Chondrocyte (in vitro differentiated cells): Measurements from ENCODE around the gene LCE2D. TPM values are rescaled to one million over a fixed set of nuclear protein-coding genes. Genes with fewer than 3 reads are reported as not detected.

ENCODE experiments used
- DNase-seq: peaks from one replicate; pipeline ENCODE4 v3.0.0; 2021; ENCODE audit warnings: mixed read lengths, low spot score
- H3K27ac Mint-ChIP-seq: one replicate; pipeline ENCODE4 v1.8.0; 2021; ENCODE audit warnings: mild to moderate bottlenecking, moderate library complexity, mixed read lengths; ENCODE audit not compliant: unreplicated experiment
- H3K27me3 Mint-ChIP-seq: 2 replicates; pipeline ENCODE4 v1.8.0; 2021; ENCODE audit warnings: low read depth, mixed read lengths
- H3K36me3 Mint-ChIP-seq: 2 replicates; pipeline ENCODE4 v1.8.0; 2021; ENCODE audit warnings: low read depth, mixed read lengths
- H3K4me1 Mint-ChIP-seq: 2 replicates; pipeline ENCODE4 v1.8.0; 2021; ENCODE audit warnings: low read depth, mild to moderate bottlenecking, mixed read lengths
- H3K4me3 Mint-ChIP-seq: one replicate; pipeline ENCODE4 v1.8.0; 2021; ENCODE audit warnings: mild to moderate bottlenecking, moderate library complexity, mixed read lengths; ENCODE audit not compliant: unreplicated experiment
- H3K9me3 Mint-ChIP-seq: 2 replicates; pipeline ENCODE4 v1.8.0; 2021; ENCODE audit warnings: low read depth, mixed read lengths
- total RNA-seq: library from RNA; stranded (reverse); gene quantifications from 3 replicates; pipeline ENCODE4 v1.2.1, GENCODE V29; 2021
- TF ChIP-seq, protein P1 (sequence below): fragments of 200-600 bp; sonication (generic); IDR thresholded peaks from 2 replicates; pipeline ENCODE4 v1.5.0; 2021; ENCODE audit warnings: antibody characterized with exemption, mild to moderate bottlenecking, moderate library complexity

The LCE2D gene
- total RNA-seq, 1 donor from 2014 or later = not detected

DNA sequence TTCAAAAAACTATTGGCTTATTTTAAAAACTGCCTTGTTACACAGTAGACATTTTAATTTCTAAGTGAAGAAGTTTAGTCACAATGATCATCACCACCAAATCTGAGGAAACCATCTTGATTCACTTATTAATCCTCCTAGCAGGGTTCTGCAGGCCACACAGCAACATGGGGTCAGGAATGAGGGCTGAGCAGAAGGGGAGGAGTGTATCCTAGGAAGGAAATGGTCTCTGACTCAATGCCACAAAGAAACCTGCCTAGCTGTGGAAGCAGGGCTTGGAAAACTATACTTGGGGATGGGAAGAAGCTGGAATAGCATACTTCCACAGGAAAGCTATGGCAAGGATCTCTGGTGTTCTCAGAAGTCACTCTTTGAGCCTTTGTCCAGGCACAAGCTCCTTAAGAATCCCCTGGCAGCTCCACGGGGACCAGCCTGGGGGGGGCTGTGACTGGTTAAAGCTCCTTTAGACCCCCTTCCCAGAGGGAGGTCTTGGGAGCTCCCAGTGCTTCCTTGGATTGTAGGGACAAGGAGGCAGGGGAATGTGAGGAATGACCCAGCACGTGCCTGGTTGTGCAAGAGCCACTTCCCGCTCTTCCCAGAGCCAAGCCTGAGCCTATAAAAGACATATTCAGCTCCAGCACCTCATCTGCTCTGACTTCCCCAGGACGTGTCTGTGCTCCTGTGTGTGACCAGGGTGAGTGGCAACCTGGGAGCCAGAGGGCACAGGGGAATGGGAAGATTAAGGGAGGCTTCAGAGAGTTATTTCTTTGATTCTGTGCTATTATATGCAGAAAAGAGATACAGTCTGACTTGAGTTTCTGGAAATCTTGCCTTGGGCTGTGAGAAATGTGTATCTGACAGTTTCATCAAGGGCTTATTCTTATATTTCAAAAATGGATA is 34.8 kb downstream of the LCE2D start, which contains the start of gene LCE2A:
TSS of gene LCE2A (plus strand) at position 645 of the 900 bp plus-strand sequence. CDS start 557 bp downstream, outside the sequence.
- no peak for DNase-seq
- Mint-ChIP-seq H3K27ac (no peak within 1 kb of the TSS), H3K36me3 (no peaks in the 10 kb centered on the region), H3K4me1 (no peaks in the 10 kb centered on the region), H3K4me3 (no peak within 1 kb of the TSS), H3K27me3 (no peaks in the 10 kb centered on the region), H3K9me3 (peaks cover 24% of the 10 kb centered on the region)
- TF ChIP-seq, protein P1, sequence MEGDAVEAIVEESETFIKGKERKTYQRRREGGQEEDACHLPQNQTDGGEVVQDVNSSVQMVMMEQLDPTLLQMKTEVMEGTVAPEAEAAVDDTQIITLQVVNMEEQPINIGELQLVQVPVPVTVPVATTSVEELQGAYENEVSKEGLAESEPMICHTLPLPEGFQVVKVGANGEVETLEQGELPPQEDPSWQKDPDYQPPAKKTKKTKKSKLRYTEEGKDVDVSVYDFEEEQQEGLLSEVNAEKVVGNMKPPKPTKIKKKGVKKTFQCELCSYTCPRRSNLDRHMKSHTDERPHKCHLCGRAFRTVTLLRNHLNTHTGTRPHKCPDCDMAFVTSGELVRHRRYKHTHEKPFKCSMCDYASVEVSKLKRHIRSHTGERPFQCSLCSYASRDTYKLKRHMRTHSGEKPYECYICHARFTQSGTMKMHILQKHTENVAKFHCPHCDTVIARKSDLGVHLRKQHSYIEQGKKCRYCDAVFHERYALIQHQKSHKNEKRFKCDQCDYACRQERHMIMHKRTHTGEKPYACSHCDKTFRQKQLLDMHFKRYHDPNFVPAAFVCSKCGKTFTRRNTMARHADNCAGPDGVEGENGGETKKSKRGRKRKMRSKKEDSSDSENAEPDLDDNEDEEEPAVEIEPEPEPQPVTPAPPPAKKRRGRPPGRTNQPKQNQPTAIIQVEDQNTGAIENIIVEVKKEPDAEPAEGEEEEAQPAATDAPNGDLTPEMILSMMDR = no peak

DNA sequence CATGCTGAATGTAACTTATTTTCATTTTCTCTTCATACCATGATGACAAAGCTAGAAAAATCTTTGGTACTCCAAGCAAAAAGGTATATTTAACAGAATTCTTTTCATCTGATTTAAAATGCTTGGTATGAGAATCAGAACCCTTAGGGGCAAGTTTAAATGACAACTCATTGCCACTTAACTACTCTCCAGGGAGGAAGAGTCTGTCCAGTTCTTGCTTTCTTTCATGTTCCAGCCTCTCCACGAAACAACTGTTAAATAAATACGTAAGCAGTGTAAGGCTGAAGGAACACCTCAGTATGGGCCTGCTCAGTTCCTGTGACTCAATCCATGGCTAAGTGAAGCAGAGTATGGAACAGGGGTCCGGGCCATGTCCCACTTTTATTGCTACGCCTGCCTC is 36.6 kb downstream of the LCE2D start:
- Mint-ChIP-seq H3K36me3 (no peaks in the 10 kb centered on the region), H3K4me3 (no peak overlapping the region), H3K27ac (no peak overlapping the region), H3K4me1 (no peaks in the 10 kb centered on the region), H3K9me3 (peaks cover 27% of the 10 kb centered on the region), H3K27me3 (no peaks in the 10 kb centered on the region)
- DNase-seq = no peak
- TF ChIP-seq, protein P1 = no peak

DNA sequence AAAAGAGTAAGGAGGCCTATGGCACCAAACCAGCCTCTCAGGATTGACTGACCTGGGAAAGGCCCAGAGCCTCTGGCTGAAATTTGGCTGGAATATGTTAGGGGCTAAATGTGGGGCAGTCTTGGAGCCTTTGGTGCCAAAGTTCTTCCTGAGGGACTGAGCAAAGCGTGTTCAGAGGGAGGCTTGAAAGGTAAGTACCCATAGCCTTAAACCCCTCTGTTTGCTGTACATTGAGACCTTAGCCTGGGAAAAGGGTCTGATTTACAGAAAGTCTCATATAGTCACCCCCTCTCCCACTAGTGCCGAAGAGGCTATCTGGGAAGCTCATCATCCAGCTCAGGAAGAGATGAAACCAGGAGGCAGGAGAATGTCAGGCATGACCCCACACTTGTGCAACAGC is 44.7 kb downstream of the LCE2D start, which contains the start of gene LCE4A:
TSS of gene LCE4A (plus strand) at position 301 of the 400 bp plus-strand sequence. CDS start 916 bp downstream, outside the sequence.
- Mint-ChIP-seq H3K4me3 (no peak within 1 kb of the TSS), H3K4me1 (no peaks in the 10 kb centered on the region), H3K36me3 (no peaks in the 10 kb centered on the region), H3K27me3 (no peaks in the 10 kb centered on the region), H3K9me3 (peaks cover 15% of the 10 kb centered on the region), H3K27ac (no peak within 1 kb of the TSS)
- TF ChIP-seq, protein P1 = no peak
- no peak for DNase-seq

Other genes starting within 250 kb of the LCE2D start
- not detected in 3 replicates for gene CRNN, start 249.1 kb upstream of the LCE2D start, total RNA-seq
- gene LCE5A, start 152.6 kb upstream of the LCE2D start, total RNA-seq = not detected in 3 replicates
- not detected in 3 replicates for gene CRCT1, start 148.9 kb upstream of the LCE2D start, total RNA-seq
- gene LCE3E, start 96.6 kb upstream of the LCE2D start, total RNA-seq = not detected in 3 replicates
- gene LCE3D, start 82.9 kb upstream of the LCE2D start, total RNA-seq = not detected in 3 replicates
- not detected in 3 replicates for gene LCE3C, start 63.1 kb upstream of the LCE2D start, total RNA-seq
- not detected in 3 replicates for gene LCE3B, start 49.6 kb upstream of the LCE2D start, total RNA-seq
- gene LCE3A, start 40.3 kb upstream of the LCE2D start, total RNA-seq = not detected in 3 replicates
- gene LCE2C, start 11.9 kb downstream of the LCE2D start, total RNA-seq = not detected in 3 replicates
- gene LCE2B, start 22.7 kb downstream of the LCE2D start, total RNA-seq = not detected in 3 replicates
- not detected in 3 replicates for gene LCE2A, start 35.0 kb downstream of the LCE2D start, total RNA-seq
- gene LCE4A, start 44.8 kb downstream of the LCE2D start, total RNA-seq = not detected in 3 replicates
- gene KPRP, start 94.6 kb downstream of the LCE2D start, total RNA-seq = not detected in 3 replicates
- not detected in 3 replicates for gene LCE1F, start 111.8 kb downstream of the LCE2D start, total RNA-seq
- gene LCE1E, start 122.9 kb downstream of the LCE2D start, total RNA-seq = not detected in 3 replicates
- not detected in 3 replicates for gene LCE1D, start 133.3 kb downstream of the LCE2D start, total RNA-seq
- not detected in 3 replicates for gene LCE1C, start 143.3 kb downstream of the LCE2D start, total RNA-seq
- gene LCE1B, start 148.6 kb downstream of the LCE2D start, total RNA-seq = not detected in 3 replicates
- gene LCE1A, start 164.1 kb downstream of the LCE2D start, total RNA-seq = not detected in 3 replicates
- gene LCE6A, start 179.5 kb downstream of the LCE2D start, total RNA-seq = not detected in 3 replicates
- not detected in 3 replicates for gene LCE7A, start 196.6 kb downstream of the LCE2D start, total RNA-seq
- gene SMCP, start 214.9 kb downstream of the LCE2D start, total RNA-seq = not detected in 3 replicates
- not detected in 3 replicates for gene IVL, start 245.2 kb downstream of the LCE2D start, total RNA-seq